Panc1 (cell line): ENCODE measurements around the gene UBR3. TPM values are rescaled to one million over a fixed set of nuclear protein-coding genes. Genes with fewer than 3 reads are reported as not detected.

ENCODE experiments used
- ATAC-seq: fragments of 200-7000 bp; cut with Tn5 transposase; 2 replicates; pipeline ENCODE4 v1.9.1; 2020; ENCODE audit warnings: mild to moderate bottlenecking, moderate library complexity
- BruUV-seq: library from RNA; stranded (reverse); fragments of 400-500 nt; replicated peaks from 2 replicates; lab custom pipeline; 2021; lab: Mats Ljungman, UMichigan
- CTCF ChIA-PET: fragments of 300-600 bp; sonication (Branson Sonifier 250); formaldehyde crosslinking; loops from one replicate; lab custom pipeline; 2022; ENCODE audit warnings: antibody characterized with exemption; lab: Charles Lee
- POLR2A ChIA-PET: fragments of 300-600 bp; sonication (Branson Sonifier 250); formaldehyde crosslinking; loops from one replicate; lab custom pipeline; 2022; ENCODE audit warnings: antibody characterized with exemption; lab: Charles Lee
- DNase-seq: peaks from one replicate; pipeline ENCODE4 v3.0.0-alpha.2; 2010; ENCODE audit warnings: low read depth, low spot score
- H3K27ac ChIP-seq: 2 replicates; pipeline ENCODE4 v1.5.1; 2011; ENCODE audit warnings: mild to moderate bottlenecking, low read length, inconsistent platforms
- H3K27me3 ChIP-seq: fragments of 200-500 bp; sonication (Bioruptor generic); 2 replicates; pipeline ENCODE4 v1.6.0; 2014; ENCODE audit warnings: low read length, inconsistent platforms; ENCODE audit not compliant: control insufficient read depth, insufficient read depth
- H3K36me3 ChIP-seq: fragments of 200-500 bp; sonication (Bioruptor generic); 2 replicates; pipeline ENCODE4 v1.5.1; 2014; ENCODE audit warnings: inconsistent platforms, mild to moderate bottlenecking, low read length, moderate library complexity; ENCODE audit not compliant: control insufficient read depth, insufficient read depth
- H3K4me1 ChIP-seq: 2 replicates; pipeline ENCODE4 v1.5.1; 2011; ENCODE audit warnings: inconsistent platforms, mild to moderate bottlenecking, low read length, moderate library complexity; ENCODE audit not compliant: control insufficient read depth, insufficient read depth
- H3K4me3 ChIP-seq, 2 experiments: 2 replicates each; pipeline ENCODE4 v1.5.1; 2011 to 2012; ENCODE audit warnings: low read depth in 2 of 2, low read length in 2 of 2, mild to moderate bottlenecking in 2 of 2, inconsistent platforms in 1 of 2, moderate library complexity in 1 of 2
- H3K9me3 ChIP-seq: fragments of 200-500 bp; sonication (Bioruptor generic); 2 replicates; pipeline ENCODE4 v1.5.1; 2014; ENCODE audit warnings: low read depth, mild to moderate bottlenecking, inconsistent platforms, low read length, moderate library complexity; ENCODE audit not compliant: control insufficient read depth, insufficient read depth
- POLR2AphosphoS5 ChIP-seq: IDR thresholded peaks from 2 replicates; pipeline ENCODE4 v1.6.1; 2012; ENCODE audit warnings: mild to moderate bottlenecking, low read depth, low read length, moderate library complexity
- SIN3A ChIP-seq: IDR thresholded peaks from 2 replicates; pipeline ENCODE4 v1.6.1; 2012; ENCODE audit warnings: low read depth, mild to moderate bottlenecking, low read length, moderate library complexity, borderline replicate concordance; ENCODE audit not compliant: insufficient read depth
- TCF7L2 ChIP-seq: IDR thresholded peaks from 2 replicates; pipeline ENCODE4 v1.6.1; 2011; ENCODE audit warnings: mild to moderate bottlenecking, low read depth, low read length, inconsistent platforms
- in situ Hi-C: cut with HindIII; loops from 2 replicates; pipeline ENCODE4 v1.10.0; 2016; ENCODE audit warnings: low sequenced_read_pairs, low pct_unique_long_range_greater_than_20kb
- intact Hi-C: fragments of 100-400 bp; cut with micrococcal nuclease; formaldehyde crosslinking; loops from one replicate; pipeline ENCODE4 v1.10.0; 2022; ENCODE audit not compliant: unreplicated experiment
- total RNA-seq: library from RNA; stranded (reverse); gene quantifications from one replicate; pipeline ENCODE4 v1.2.1, GENCODE V29; 2021; ENCODE audit not compliant: unreplicated experiment
- TF ChIP-seq, protein P1 (sequence below), 2 experiments: IDR thresholded peaks; 2 replicates each; pipeline ENCODE4 v1.6.1; 2011 to 2012; ENCODE audit warnings: low read depth in 2 of 2, control low read depth in 1 of 2, low read length in 1 of 2, mild to moderate bottlenecking in 1 of 2, moderate library complexity in 1 of 2; ENCODE audit not compliant: insufficient read depth in 1 of 2
- TF ChIP-seq, protein P2 (sequence below): fragments of 450-650 bp; IDR thresholded peaks from 2 replicates; pipeline ENCODE4 v1.5.1; 2017; ENCODE audit warnings: mild to moderate bottlenecking

UBR3 gene
- total RNA-seq, 1 experiment from 2014 or later: 27.9 TPM

- TF ChIP-seq TCF7L2 (no peak), SIN3A (no peak), POLR2AphosphoS5 (no peak)
- TF ChIP-seq, protein P1, sequence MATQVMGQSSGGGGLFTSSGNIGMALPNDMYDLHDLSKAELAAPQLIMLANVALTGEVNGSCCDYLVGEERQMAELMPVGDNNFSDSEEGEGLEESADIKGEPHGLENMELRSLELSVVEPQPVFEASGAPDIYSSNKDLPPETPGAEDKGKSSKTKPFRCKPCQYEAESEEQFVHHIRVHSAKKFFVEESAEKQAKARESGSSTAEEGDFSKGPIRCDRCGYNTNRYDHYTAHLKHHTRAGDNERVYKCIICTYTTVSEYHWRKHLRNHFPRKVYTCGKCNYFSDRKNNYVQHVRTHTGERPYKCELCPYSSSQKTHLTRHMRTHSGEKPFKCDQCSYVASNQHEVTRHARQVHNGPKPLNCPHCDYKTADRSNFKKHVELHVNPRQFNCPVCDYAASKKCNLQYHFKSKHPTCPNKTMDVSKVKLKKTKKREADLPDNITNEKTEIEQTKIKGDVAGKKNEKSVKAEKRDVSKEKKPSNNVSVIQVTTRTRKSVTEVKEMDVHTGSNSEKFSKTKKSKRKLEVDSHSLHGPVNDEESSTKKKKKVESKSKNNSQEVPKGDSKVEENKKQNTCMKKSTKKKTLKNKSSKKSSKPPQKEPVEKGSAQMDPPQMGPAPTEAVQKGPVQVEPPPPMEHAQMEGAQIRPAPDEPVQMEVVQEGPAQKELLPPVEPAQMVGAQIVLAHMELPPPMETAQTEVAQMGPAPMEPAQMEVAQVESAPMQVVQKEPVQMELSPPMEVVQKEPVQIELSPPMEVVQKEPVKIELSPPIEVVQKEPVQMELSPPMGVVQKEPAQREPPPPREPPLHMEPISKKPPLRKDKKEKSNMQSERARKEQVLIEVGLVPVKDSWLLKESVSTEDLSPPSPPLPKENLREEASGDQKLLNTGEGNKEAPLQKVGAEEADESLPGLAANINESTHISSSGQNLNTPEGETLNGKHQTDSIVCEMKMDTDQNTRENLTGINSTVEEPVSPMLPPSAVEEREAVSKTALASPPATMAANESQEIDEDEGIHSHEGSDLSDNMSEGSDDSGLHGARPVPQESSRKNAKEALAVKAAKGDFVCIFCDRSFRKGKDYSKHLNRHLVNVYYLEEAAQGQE (IDR thresholded peaks at IDR 0.05; ENCODE audit: insufficient read depth in 1 of 2, low read depth in 2 of 2, low read length in 1 of 2): no peak
- TF ChIP-seq, protein P2, sequence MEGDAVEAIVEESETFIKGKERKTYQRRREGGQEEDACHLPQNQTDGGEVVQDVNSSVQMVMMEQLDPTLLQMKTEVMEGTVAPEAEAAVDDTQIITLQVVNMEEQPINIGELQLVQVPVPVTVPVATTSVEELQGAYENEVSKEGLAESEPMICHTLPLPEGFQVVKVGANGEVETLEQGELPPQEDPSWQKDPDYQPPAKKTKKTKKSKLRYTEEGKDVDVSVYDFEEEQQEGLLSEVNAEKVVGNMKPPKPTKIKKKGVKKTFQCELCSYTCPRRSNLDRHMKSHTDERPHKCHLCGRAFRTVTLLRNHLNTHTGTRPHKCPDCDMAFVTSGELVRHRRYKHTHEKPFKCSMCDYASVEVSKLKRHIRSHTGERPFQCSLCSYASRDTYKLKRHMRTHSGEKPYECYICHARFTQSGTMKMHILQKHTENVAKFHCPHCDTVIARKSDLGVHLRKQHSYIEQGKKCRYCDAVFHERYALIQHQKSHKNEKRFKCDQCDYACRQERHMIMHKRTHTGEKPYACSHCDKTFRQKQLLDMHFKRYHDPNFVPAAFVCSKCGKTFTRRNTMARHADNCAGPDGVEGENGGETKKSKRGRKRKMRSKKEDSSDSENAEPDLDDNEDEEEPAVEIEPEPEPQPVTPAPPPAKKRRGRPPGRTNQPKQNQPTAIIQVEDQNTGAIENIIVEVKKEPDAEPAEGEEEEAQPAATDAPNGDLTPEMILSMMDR: no peak
- Histone ChIP-seq H3K9me3 (no peaks in the 10 kb centered on the region), H3K4me3 (no peak overlapping the region), H3K4me1 (no peaks in the 10 kb centered on the region; the same call in 1 of the 2 replicates), H3K27ac (no peak overlapping the region), H3K27me3 (no peaks in the 10 kb centered on the region), H3K36me3 (peaks cover 4% of the 10 kb centered on the region; the same call in 1 of the 2 replicates)
- ATAC-seq (no peak), DNase-seq (no peak)
- intact Hi-C loops (no loop called here), in situ Hi-C loops (no loop called here)
- BruUV-seq: no TSS peak
- ChIA-PET POLR2A (no interaction called here), CTCF (interaction anchor here (0.6 kb wide), 1 partner anchor 143 kb away, joined by 5 read pairs; no protein-coding TSS in a partner anchor)
Observed at GRCh38 chr2:169795181-169795580, 32.1 kb upstream of the UBR3 start.

- H3K27ac ChIP-seq: no peak overlapping the region
- no peaks in the 10 kb centered on the region for H3K9me3 ChIP-seq
- in situ Hi-C loops: no loop called here
- H3K4me1 ChIP-seq: peaks cover 4% of the 10 kb centered on the region; the same call in 1 of the 2 replicates
- ChIA-PET CTCF (no interaction called here), POLR2A (no interaction called here)
- DNase-seq (no peak), ATAC-seq (no peak)
- H3K4me3 ChIP-seq: no peak overlapping the region
- H3K27me3 ChIP-seq: no peaks in the 10 kb centered on the region
- TF ChIP-seq SIN3A (no peak), TCF7L2 (no peak), POLR2AphosphoS5 (no peak)
- TF ChIP-seq, protein P2: no peak
- TF ChIP-seq, protein P1 (IDR thresholded peaks at IDR 0.05; ENCODE audit: insufficient read depth in 1 of 2, low read depth in 2 of 2, low read length in 1 of 2): no peak
- no TSS peak for BruUV-seq
- intact Hi-C loops: no loop called here
- peaks cover 14% of the 10 kb centered on the region for H3K36me3 ChIP-seq
Observed at GRCh38 chr2:169796441-169796840, 30.8 kb upstream of the UBR3 start.
